RWPE2 (cell line): ENCODE results near the gene TRIM54.

Source experiments
- ATAC-seq: fragments of 200-7000 bp; cut with Tn5 transposase; 3 replicates; pipeline ENCODE4 v1.9.1; 2021; ENCODE audit warnings: low read depth
- DNase-seq: peaks from one replicate; pipeline ENCODE4 v3.0.0-alpha.2; 2020; ENCODE audit warnings: low spot score
- H3K27ac ChIP-seq: fragments of 450-650 bp; 2 replicates; pipeline ENCODE4 v1.5.1; 2017; ENCODE audit warnings: mild to moderate bottlenecking; ENCODE audit not compliant: poor library complexity, severe bottlenecking
- H3K27me3 ChIP-seq: fragments of 250-450 bp; sonication (Bioruptor Pico); 2 replicates; pipeline ENCODE4 v1.5.1; 2021; ENCODE audit warnings: mild to moderate bottlenecking, moderate library complexity; ENCODE audit not compliant: insufficient read depth, poor library complexity, severe bottlenecking
- H3K36me3 ChIP-seq: fragments of 250-450 bp; sonication (Bioruptor Pico); 2 replicates; pipeline ENCODE4 v1.5.1; 2020; ENCODE audit warnings: low read depth, mild to moderate bottlenecking, moderate library complexity
- H3K4me1 ChIP-seq: fragments of 250-450 bp; sonication (Bioruptor Pico); 2 replicates; pipeline ENCODE4 v1.5.1; 2021; ENCODE audit warnings: mild to moderate bottlenecking, moderate library complexity; ENCODE audit not compliant: insufficient read depth, poor library complexity, severe bottlenecking
- H3K4me3 ChIP-seq: fragments of 250-450 bp; sonication (Bioruptor Pico); 2 replicates; pipeline ENCODE4 v1.5.1; 2021; ENCODE audit warnings: mild to moderate bottlenecking, moderate library complexity; ENCODE audit not compliant: severe bottlenecking
- H3K9me3 ChIP-seq: fragments of 250-450 bp; sonication (Bioruptor Pico); 2 replicates; pipeline ENCODE4 v1.5.1; 2021; ENCODE audit warnings: mild to moderate bottlenecking, moderate library complexity; ENCODE audit not compliant: severe bottlenecking
- CTCF ChIP-seq: fragments of 450-650 bp; IDR thresholded peaks from one replicate; pipeline ENCODE4 v1.5.1; 2017; ENCODE audit warnings: mild to moderate bottlenecking, moderate library complexity; ENCODE audit not compliant: poor library complexity, severe bottlenecking

Gene TRIM54

GRCh38 chr2:27281855-27282559 lies at the start of gene TRIM54:
TRIM54 (plus strand) TSS chr2:27282429; CDS start chr2:27282732, 303 bp downstream.
- Histone ChIP-seq H3K4me3 (no peak within 1 kb of the TSS), H3K9me3 (no peaks in the 10 kb centered on the region), H3K27ac (no peak within 1 kb of the TSS), H3K27me3 (peaks cover 6% of the 10 kb centered on the region), H3K4me1 (no peaks in the 10 kb centered on the region), H3K36me3 (no peaks in the 10 kb centered on the region)
- no peak for ATAC-seq
- no peak for DNase-seq
- no peak for TF ChIP-seq CTCF

GRCh38 chr2:27233341-27233740 lies 48.9 kb upstream of the TRIM54 start:
- no peak overlapping the region for H3K4me3 ChIP-seq
- no peak for DNase-seq
- H3K4me1 ChIP-seq: no peaks in the 10 kb centered on the region
- H3K27ac ChIP-seq: no peak overlapping the region
- H3K27me3 ChIP-seq: no peaks in the 10 kb centered on the region
- H3K9me3 ChIP-seq: no peaks in the 10 kb centered on the region
- ATAC-seq: no peak
- H3K36me3 ChIP-seq: peaks cover 98% of the 10 kb centered on the region
- no peak for TF ChIP-seq CTCF

DNA sequence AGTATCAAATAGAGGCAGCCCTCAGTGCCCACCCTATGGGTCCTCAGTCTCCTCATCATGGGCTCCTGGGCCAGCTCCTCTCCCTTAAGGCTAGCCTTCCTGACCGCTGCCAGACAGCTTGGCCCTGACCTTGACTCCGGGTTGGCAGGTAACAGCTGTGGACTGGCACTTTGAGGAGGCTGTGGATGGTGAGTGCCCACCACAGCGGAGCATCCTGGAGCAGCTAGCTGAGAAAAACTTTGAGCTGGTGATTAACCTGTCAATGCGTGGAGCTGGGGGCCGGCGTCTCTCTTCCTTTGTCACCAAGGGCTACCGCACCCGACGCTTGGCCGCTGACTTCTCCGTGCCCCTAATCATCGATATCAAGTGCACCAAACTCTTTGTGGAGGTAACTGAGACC lies 46.1 kb upstream of the TRIM54 start:
- no peak overlapping the region for H3K4me3 ChIP-seq
- peaks cover 100% of the 10 kb centered on the region for H3K36me3 ChIP-seq
- no peaks in the 10 kb centered on the region for H3K9me3 ChIP-seq
- H3K27ac ChIP-seq: no peak overlapping the region
- H3K27me3 ChIP-seq: no peaks in the 10 kb centered on the region
- DNase-seq (no peak), ATAC-seq (no peak)
- no peak for TF ChIP-seq CTCF
- H3K4me1 ChIP-seq: no peaks in the 10 kb centered on the region

DNA sequence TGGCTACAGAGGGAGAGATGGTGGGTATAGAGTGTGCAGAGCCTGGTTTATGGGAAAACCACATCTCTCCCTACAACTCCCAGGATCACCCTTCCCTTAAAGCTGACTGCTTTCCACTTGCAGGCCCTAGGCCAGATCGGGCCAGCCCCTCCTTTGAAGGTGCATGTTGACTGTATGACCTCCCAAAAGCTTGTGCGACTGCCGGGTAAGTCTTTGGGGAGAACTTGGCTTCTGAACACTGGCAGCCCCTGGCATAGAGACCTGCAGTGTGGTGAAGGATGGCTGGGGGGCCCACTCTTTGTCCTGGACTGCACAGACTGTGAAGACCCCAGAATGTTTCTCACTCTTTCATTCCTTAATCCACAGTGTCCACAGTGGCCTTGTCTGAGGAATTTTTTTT lies 45.6 kb upstream of the TRIM54 start:
- Histone ChIP-seq H3K27me3 (no peaks in the 10 kb centered on the region), H3K27ac (no peak overlapping the region), H3K4me1 (no peaks in the 10 kb centered on the region), H3K9me3 (no peaks in the 10 kb centered on the region), H3K4me3 (no peak overlapping the region), H3K36me3 (peaks cover 99% of the 10 kb centered on the region)
- ATAC-seq (no peak), DNase-seq (no peak)
- TF ChIP-seq CTCF: no peak

DNA sequence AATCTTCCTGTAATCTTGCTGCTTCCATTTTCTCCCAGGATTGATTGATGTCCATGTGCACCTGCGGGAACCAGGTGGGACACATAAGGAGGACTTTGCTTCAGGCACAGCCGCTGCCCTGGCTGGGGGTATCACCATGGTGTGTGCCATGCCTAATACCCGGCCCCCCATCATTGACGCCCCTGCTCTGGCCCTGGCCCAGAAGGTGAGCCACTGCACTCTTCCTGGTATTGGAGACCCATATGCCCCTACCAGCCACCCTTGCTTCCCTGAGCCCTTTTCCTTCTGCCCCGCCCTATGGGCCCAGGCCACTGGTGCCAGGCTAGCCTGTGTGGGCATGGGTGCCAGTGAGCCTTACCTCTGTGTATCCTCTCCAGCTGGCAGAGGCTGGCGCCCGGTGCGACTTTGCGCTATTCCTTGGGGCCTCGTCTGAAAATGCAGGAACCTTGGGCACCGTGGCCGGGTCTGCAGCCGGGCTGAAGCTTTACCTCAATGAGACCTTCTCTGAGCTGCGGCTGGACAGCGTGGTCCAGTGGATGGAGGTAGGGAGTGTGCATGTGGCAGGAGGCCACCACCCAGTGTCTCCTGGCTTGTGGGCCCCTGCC lies 44.8 kb upstream of the TRIM54 start:
- Histone ChIP-seq H3K4me1 (no peaks in the 10 kb centered on the region), H3K36me3 (peaks cover 97% of the 10 kb centered on the region), H3K4me3 (no peak overlapping the region), H3K27me3 (no peaks in the 10 kb centered on the region), H3K9me3 (no peaks in the 10 kb centered on the region), H3K27ac (no peak overlapping the region)
- DNase-seq (no peak), ATAC-seq (no peak)
- TF ChIP-seq CTCF: no peak
